ENCODE results near the gene SLC12A6. TPM values are rescaled to one million over a fixed set of nuclear protein-coding genes. Genes with fewer than 3 reads are reported as not detected.

The SLC12A6 gene
- total and polyA plus RNA-seq, 2 of the 13 experiments (the other 11 are each of a cell fraction or from before 2014, with no cell fraction given): 15.2 to 30.1 TPM

- TF ChIP-seq ZNF770 (CRISPR knock-in tag; IDR thresholded peaks at IDR 0.05): peak; percentile 69; the same call in 1 of the 2 replicates
- TF ChIP-seq SP140L (CRISPR knock-in tag; IDR thresholded peaks at IDR 0.05; ENCODE audit: borderline replicate concordance): no peak
- no peak for TF ChIP-seq ZNF543 (CRISPR knock-in tag; IDR thresholded peaks at IDR 0.05)
- no peak for TF ChIP-seq KIAA2018 (CRISPR knock-in tag; IDR thresholded peaks at IDR 0.05; ENCODE audit: borderline replicate concordance)
- TF ChIP-seq, protein P1, sequence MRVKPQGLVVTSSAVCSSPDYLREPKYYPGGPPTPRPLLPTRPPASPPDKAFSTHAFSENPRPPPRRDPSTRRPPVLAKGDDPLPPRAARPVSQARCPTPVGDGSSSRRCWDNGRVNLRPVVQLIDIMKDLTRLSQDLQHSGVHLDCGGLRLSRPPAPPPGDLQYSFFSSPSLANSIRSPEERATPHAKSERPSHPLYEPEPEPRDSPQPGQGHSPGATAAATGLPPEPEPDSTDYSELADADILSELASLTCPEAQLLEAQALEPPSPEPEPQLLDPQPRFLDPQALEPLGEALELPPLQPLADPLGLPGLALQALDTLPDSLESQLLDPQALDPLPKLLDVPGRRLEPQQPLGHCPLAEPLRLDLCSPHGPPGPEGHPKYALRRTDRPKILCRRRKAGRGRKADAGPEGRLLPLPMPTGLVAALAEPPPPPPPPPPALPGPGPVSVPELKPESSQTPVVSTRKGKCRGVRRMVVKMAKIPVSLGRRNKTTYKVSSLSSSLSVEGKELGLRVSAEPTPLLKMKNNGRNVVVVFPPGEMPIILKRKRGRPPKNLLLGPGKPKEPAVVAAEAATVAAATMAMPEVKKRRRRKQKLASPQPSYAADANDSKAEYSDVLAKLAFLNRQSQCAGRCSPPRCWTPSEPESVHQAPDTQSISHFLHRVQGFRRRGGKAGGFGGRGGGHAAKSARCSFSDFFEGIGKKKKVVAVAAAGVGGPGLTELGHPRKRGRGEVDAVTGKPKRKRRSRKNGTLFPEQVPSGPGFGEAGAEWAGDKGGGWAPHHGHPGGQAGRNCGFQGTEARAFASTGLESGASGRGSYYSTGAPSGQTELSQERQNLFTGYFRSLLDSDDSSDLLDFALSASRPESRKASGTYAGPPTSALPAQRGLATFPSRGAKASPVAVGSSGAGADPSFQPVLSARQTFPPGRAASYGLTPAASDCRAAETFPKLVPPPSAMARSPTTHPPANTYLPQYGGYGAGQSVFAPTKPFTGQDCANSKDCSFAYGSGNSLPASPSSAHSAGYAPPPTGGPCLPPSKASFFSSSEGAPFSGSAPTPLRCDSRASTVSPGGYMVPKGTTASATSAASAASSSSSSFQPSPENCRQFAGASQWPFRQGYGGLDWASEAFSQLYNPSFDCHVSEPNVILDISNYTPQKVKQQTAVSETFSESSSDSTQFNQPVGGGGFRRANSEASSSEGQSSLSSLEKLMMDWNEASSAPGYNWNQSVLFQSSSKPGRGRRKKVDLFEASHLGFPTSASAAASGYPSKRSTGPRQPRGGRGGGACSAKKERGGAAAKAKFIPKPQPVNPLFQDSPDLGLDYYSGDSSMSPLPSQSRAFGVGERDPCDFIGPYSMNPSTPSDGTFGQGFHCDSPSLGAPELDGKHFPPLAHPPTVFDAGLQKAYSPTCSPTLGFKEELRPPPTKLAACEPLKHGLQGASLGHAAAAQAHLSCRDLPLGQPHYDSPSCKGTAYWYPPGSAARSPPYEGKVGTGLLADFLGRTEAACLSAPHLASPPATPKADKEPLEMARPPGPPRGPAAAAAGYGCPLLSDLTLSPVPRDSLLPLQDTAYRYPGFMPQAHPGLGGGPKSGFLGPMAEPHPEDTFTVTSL (CRISPR knock-in tag; IDR thresholded peaks at IDR 0.05; ENCODE audit: borderline replicate concordance): no peak
- no peak for TF ChIP-seq MLLT10 (CRISPR knock-in tag; IDR thresholded peaks at IDR 0.05)
- TF ChIP-seq CEBPZ (IDR thresholded peaks at IDR 0.05; ENCODE audit: low read length): no peak
Observed at GRCh38 chr15:34367101-34368081, 29.8 kb upstream of the SLC12A6 start, which contains the start of gene LPCAT4 (continued).

Data from HepG2 (cell line).